ENCODE measurements around the gene PARN. TPM values are rescaled to one million over a fixed set of nuclear protein-coding genes. Genes with fewer than 3 reads are reported as not detected.

The PARN gene
- total and polyA plus RNA-seq, 2 of the 4 experiments (the other 2 are of a cell fraction), result 24.6 to 25.1 TPM

- Histone ChIP-seq H3K18ac (ENCODE audit: low read depth, low read length) (no peak overlapping the region), H3K36me3 (ENCODE audit: control insufficient read depth, insufficient read depth, low read length) (peaks cover 28% of the 10 kb centered on the region), H2BK20ac (ENCODE audit: low read depth, low read length) (no peak overlapping the region), H3K4me1 (ENCODE audit: control insufficient read depth, insufficient read depth, low read length) (no peaks in the 10 kb centered on the region), H3K9me1 (ENCODE audit: insufficient read depth, low read length) (no peaks in the 10 kb centered on the region), H4K5ac (ENCODE audit: low read depth, low read length) (no peak overlapping the region), H3K27ac (ENCODE audit: insufficient read depth, low read length) (no peak overlapping the region), H3K14ac (replicated peaks; ENCODE audit: low read depth, low read length) (no peak overlapping the region), H3K9me3 (ENCODE audit: control insufficient read depth, insufficient read depth, low read length) (no peaks in the 10 kb centered on the region), H2AFZ (replicated peaks; ENCODE audit: low read length, poor library complexity) (no peak overlapping the region), H2AK9ac (replicated peaks; ENCODE audit: low read depth, low read length, poor library complexity) (no peak overlapping the region), H2BK15ac (ENCODE audit: low read depth, low read length) (no peak overlapping the region), H3K79me1 (ENCODE audit: low read depth in 1 of 2, low read length in 2 of 2) (no peaks in the 10 kb centered on the region), H3K56ac (ENCODE audit: extremely low read depth, insufficient read depth, low read length) (no peak overlapping the region), H4K8ac (ENCODE audit: low read depth in 2 of 2, low read length in 2 of 2) (no peak overlapping the region), H2AK5ac (ENCODE audit: low read depth, low read length) (no peak overlapping the region), H3K23ac (ENCODE audit: low read depth, low read length) (no peak overlapping the region), H3K4me2 (ENCODE audit: low read depth, low read length) (no peak overlapping the region), H3K27me3 (ENCODE audit: control insufficient read depth, insufficient read depth, low read length) (no peaks in the 10 kb centered on the region), H2BK120ac (ENCODE audit: low read depth, low read length) (no peak overlapping the region), H3K4ac (ENCODE audit: low read depth, low read length) (no peak overlapping the region), H4K20me1 (ENCODE audit: insufficient read depth, low read length) (no peaks in the 10 kb centered on the region), H3K4me3 (ENCODE audit: insufficient read depth, low read depth, low read length) (no peak overlapping the region), H4K91ac (ENCODE audit: insufficient read depth, low read depth, low read length) (no peak overlapping the region), H3K9ac (ENCODE audit: low read depth, low read length) (no peak overlapping the region), H2BK5ac (ENCODE audit: low read depth, low read length, poor library complexity, severe bottlenecking) (no peak overlapping the region)
- POLR2A ChIA-PET (ENCODE audit: unreplicated experiment), result no interaction called here
- DNase-seq (no peak), ATAC-seq (ENCODE audit: low read depth) (no peak)
- no TSS peak for BruUV-seq (replicated peaks)
- TF ChIP-seq MAFK (IDR thresholded peaks at IDR 0.05; ENCODE audit: low read depth, low read length) (no peak), USF2 (IDR thresholded peaks at IDR 0.05; ENCODE audit: low read depth, low read length) (no peak), FOS (IDR thresholded peaks at IDR 0.05; ENCODE audit: low read depth, low read length) (no peak), SMC3 (IDR thresholded peaks at IDR 0.05; ENCODE audit: low read depth, low read length) (no peak), RFX5 (IDR thresholded peaks at IDR 0.05; ENCODE audit: low read depth, low read length) (no peak), NFE2L2 (IDR thresholded peaks at IDR 0.05; ENCODE audit: low read depth, low read length) (no peak), MXI1 (IDR thresholded peaks at IDR 0.05; ENCODE audit: borderline replicate concordance, low read depth, low read length) (no peak), BHLHE40 (IDR thresholded peaks at IDR 0.05; ENCODE audit: low read depth, low read length) (no peak), CEBPB (IDR thresholded peaks at IDR 0.05; ENCODE audit: low read depth, low read length) (no peak), RCOR1 (IDR thresholded peaks at IDR 0.05; ENCODE audit: insufficient replicate concordance, low read length) (no peak), CHD1 (IDR thresholded peaks at IDR 0.05; ENCODE audit: low read depth, low read length) (no peak), POLR2A (IDR thresholded peaks at IDR 0.05; ENCODE audit: low read depth, low read length) (no peak), RAD21 (IDR thresholded peaks at IDR 0.05; ENCODE audit: low read length) (no peak), CTCF (conservative IDR thresholded peaks at IDR 0.05; ENCODE audit: low read depth, low read length) (no peak), ELK1 (IDR thresholded peaks at IDR 0.05; ENCODE audit: borderline replicate concordance, low read depth, low read length) (no peak), MAZ (IDR thresholded peaks at IDR 0.05; ENCODE audit: borderline replicate concordance, low read depth, low read length) (no peak)
- intact Hi-C loops (cut with micrococcal nuclease) (no loop called here), dilution Hi-C loops (cut with HindIII; ENCODE audit: low sequenced_read_pairs, unreplicated experiment) (no loop called here), in situ Hi-C loops (cut with MboI; ENCODE audit: low sequenced_read_pairs) (no loop called here)
- 100% methylated on average over 2 of the region's 4 CpGs; no CpG with 5 or more reads in 1 of the 2 experiments for WGBS, 2 experiments (ENCODE audit: extremely low coverage in 2 of 2, insufficient read length in 1 of 2)
- CTCF ChIA-PET, result interaction anchor here (0.6 kb wide), 1 partner anchor 64 kb away, joined by 3 read pairs; no protein-coding TSS in a partner anchor
Observed at GRCh38 chr16:14616280-14616679, 13.8 kb downstream of the PARN start.
